ENCODE measurements around the gene S100A14. TPM values are rescaled to one million over a fixed set of nuclear protein-coding genes. Genes with fewer than 3 reads are reported as not detected.
A peak's percentile ranks its signal among the peaks of the same experiment; 100 is the strongest.

S100A14 gene
- total and polyA plus RNA-seq, 2 experiments from 2014 or later: 0.31 to 2.1 TPM

GRCh38 chr1:153617663-153618062, 1.5 kb upstream of the S100A14 start:
- TF ChIP-seq EZH2phosphoT487 (IDR thresholded peaks at IDR 0.05; ENCODE audit: insufficient read depth, low read depth): no peak
- no peak for TF ChIP-seq EZH2 (IDR thresholded peaks at IDR 0.05; ENCODE audit: insufficient read depth, poor library complexity, severe bottlenecking)
- peaks cover 44% of the 10 kb centered on the region for H3F3A ChIP-seq (ENCODE audit: insufficient read depth)
- H2AFZ ChIP-seq: no peak overlapping the region
- H3K27ac ChIP-seq: peak overlapping the region; percentile 46
- no peaks in the 10 kb centered on the region for H3K9me2 ChIP-seq (ENCODE audit: insufficient read depth)
- no peak overlapping the region for H3K4me3 ChIP-seq
- WGBS, 2 experiments (ENCODE audit: low coverage in 1 of 2, low lambda C conversion rate in 2 of 2, missing lambda C conversion rate in 2 of 2): 40 to 45% methylated on average over 6 of the region's 6 CpGs
- in situ Hi-C loops (cut with MboI): no loop called here
- H3K9ac ChIP-seq: peak overlapping the region; percentile 39; the same call in 1 of the 2 replicates
- H3K4me2 ChIP-seq (ENCODE audit: unreplicated experiment): no peak overlapping the region
- H3K27me3 ChIP-seq (replicated peaks; ENCODE audit: insufficient read depth): no peaks in the 10 kb centered on the region
- H3K4me1 ChIP-seq (ENCODE audit: insufficient read depth): peaks cover 20% of the 10 kb centered on the region
- H3K79me2 ChIP-seq (ENCODE audit: insufficient read depth): peaks cover 21% of the 10 kb centered on the region
- H3K36me3 ChIP-seq (ENCODE audit: low read depth): peaks cover 21% of the 10 kb centered on the region
- no peaks in the 10 kb centered on the region for H4K20me1 ChIP-seq (ENCODE audit: insufficient read depth)
- DNase-seq: peak; percentile 81
- no peaks in the 10 kb centered on the region for H3K9me3 ChIP-seq (ENCODE audit: low read depth)

- H3K9ac ChIP-seq: peak overlapping the region; percentile 39; the same call in 1 of the 2 replicates
- H4K20me1 ChIP-seq (ENCODE audit: insufficient read depth): no peaks in the 10 kb centered on the region
- TF ChIP-seq EZH2 (IDR thresholded peaks at IDR 0.05; ENCODE audit: insufficient read depth, poor library complexity, severe bottlenecking): no peak
- TF ChIP-seq EZH2phosphoT487 (IDR thresholded peaks at IDR 0.05; ENCODE audit: insufficient read depth, low read depth): no peak
- H3K4me2 ChIP-seq (ENCODE audit: unreplicated experiment): no peak overlapping the region
- no peak overlapping the region for H3K4me3 ChIP-seq
- WGBS, 2 experiments (ENCODE audit: low coverage in 1 of 2, low lambda C conversion rate in 2 of 2, missing lambda C conversion rate in 2 of 2): 51 to 53% methylated on average over 4 to 5 of the region's 5 CpGs
- H3K36me3 ChIP-seq (ENCODE audit: low read depth): peaks cover 18% of the 10 kb centered on the region
- peak; percentile 40 for DNase-seq
- no peaks in the 10 kb centered on the region for H3K9me3 ChIP-seq (ENCODE audit: low read depth)
- no peaks in the 10 kb centered on the region for H3K9me2 ChIP-seq (ENCODE audit: insufficient read depth)
- H2AFZ ChIP-seq: no peak overlapping the region
- H3F3A ChIP-seq (ENCODE audit: insufficient read depth): peaks cover 44% of the 10 kb centered on the region
- in situ Hi-C loops (cut with MboI): no loop called here
- H3K27ac ChIP-seq: 0 out of 2 replicates have a peak overlapping the region, but pooled peaks have one; percentile 46
- peaks cover 21% of the 10 kb centered on the region for H3K79me2 ChIP-seq (ENCODE audit: insufficient read depth)
- no peaks in the 10 kb centered on the region for H3K27me3 ChIP-seq (replicated peaks; ENCODE audit: insufficient read depth)
- H3K4me1 ChIP-seq (ENCODE audit: insufficient read depth): peaks cover 20% of the 10 kb centered on the region
Observed at GRCh38 chr1:153616917-153617311, 789 bp upstream of the S100A14 start.

GRCh38 chr1:153615406-153615805, 719 bp downstream of the S100A14 start:
- DNase-seq: no peak
- Histone ChIP-seq H3K9me3 (ENCODE audit: low read depth) (no peaks in the 10 kb centered on the region), H3K36me3 (ENCODE audit: low read depth) (peaks cover 14% of the 10 kb centered on the region), H3K4me2 (ENCODE audit: unreplicated experiment) (no peak overlapping the region), H3K27me3 (replicated peaks; ENCODE audit: insufficient read depth) (no peaks in the 10 kb centered on the region), H3K9me2 (ENCODE audit: insufficient read depth) (no peaks in the 10 kb centered on the region), H3F3A (ENCODE audit: insufficient read depth) (peaks cover 48% of the 10 kb centered on the region), H4K20me1 (ENCODE audit: insufficient read depth) (no peaks in the 10 kb centered on the region), H2AFZ (no peak overlapping the region), H3K4me3 (no peak overlapping the region), H3K79me2 (ENCODE audit: insufficient read depth) (peaks cover 30% of the 10 kb centered on the region), H3K9ac (no peak overlapping the region), H3K27ac (no peak overlapping the region), H3K4me1 (ENCODE audit: insufficient read depth) (peaks cover 24% of the 10 kb centered on the region)
- 74 to 93% methylated on average over 2 of the region's 2 CpGs for WGBS, 2 experiments (ENCODE audit: low coverage in 1 of 2, low lambda C conversion rate in 2 of 2, missing lambda C conversion rate in 2 of 2)
- in situ Hi-C loops (cut with MboI): no loop called here
- no peak for TF ChIP-seq EZH2 (IDR thresholded peaks at IDR 0.05; ENCODE audit: insufficient read depth, poor library complexity, severe bottlenecking)
- no peak for TF ChIP-seq EZH2phosphoT487 (IDR thresholded peaks at IDR 0.05; ENCODE audit: insufficient read depth, low read depth)

- no peak overlapping the region for H3K9ac ChIP-seq
- 97 to 98% methylated on average over 6 to 7 of the region's 7 CpGs for WGBS, 2 experiments (ENCODE audit: low coverage in 1 of 2, low lambda C conversion rate in 2 of 2, missing lambda C conversion rate in 2 of 2)
- no peak for DNase-seq
- H3F3A ChIP-seq (ENCODE audit: insufficient read depth): peaks cover 48% of the 10 kb centered on the region
- H3K9me3 ChIP-seq (ENCODE audit: low read depth): no peaks in the 10 kb centered on the region
- in situ Hi-C loops (cut with MboI): no loop called here
- no peak overlapping the region for H3K4me3 ChIP-seq
- H3K36me3 ChIP-seq (ENCODE audit: low read depth): peaks cover 9% of the 10 kb centered on the region
- TF ChIP-seq EZH2phosphoT487 (IDR thresholded peaks at IDR 0.05; ENCODE audit: insufficient read depth, low read depth) (no peak), EZH2 (IDR thresholded peaks at IDR 0.05; ENCODE audit: insufficient read depth, poor library complexity, severe bottlenecking) (no peak)
- H3K79me2 ChIP-seq (ENCODE audit: insufficient read depth): peaks cover 35% of the 10 kb centered on the region
- no peaks in the 10 kb centered on the region for H4K20me1 ChIP-seq (ENCODE audit: insufficient read depth)
- no peak overlapping the region for H2AFZ ChIP-seq
- peaks cover 29% of the 10 kb centered on the region for H3K4me1 ChIP-seq (ENCODE audit: insufficient read depth)
- H3K27ac ChIP-seq: no peak overlapping the region
- H3K27me3 ChIP-seq (replicated peaks; ENCODE audit: insufficient read depth): no peaks in the 10 kb centered on the region
- no peaks in the 10 kb centered on the region for H3K9me2 ChIP-seq (ENCODE audit: insufficient read depth)
- H3K4me2 ChIP-seq (ENCODE audit: unreplicated experiment): no peak overlapping the region
Observed at GRCh38 chr1:153614906-153615305, 1.2 kb downstream of the S100A14 start.

Data from GM23248 (cell line).